Right kidney (tissue), 1 donor: ENCODE measurements around the gene DPF3.

ENCODE experiments used
- DNase-seq: peaks from one replicate; pipeline ENCODE4 v3.0.0-alpha.2; 2016

DPF3 gene

DNA sequence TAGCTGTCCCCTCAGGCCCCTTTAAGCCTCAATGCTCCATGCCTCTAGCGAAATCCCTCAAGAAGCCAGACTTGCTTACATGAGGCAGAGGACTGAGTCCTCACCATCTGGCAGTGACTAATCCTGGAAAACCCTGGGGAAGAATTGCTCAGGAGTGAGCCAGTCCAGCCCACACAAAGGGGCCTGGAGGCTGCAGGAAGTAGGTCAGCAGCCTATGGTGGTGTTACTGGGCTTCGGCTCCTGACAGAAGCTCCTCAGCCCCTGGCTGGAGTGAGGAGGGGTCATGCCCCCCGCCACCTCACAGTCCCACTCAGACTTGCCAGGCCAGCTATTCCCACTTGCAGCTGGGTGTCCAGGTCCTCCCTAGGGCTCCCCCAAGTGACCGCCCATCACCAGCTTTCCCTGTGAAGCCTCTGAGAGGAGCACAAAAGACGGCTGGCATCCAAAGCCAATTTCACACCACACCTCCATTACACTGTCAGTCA lies 250.5 kb downstream of the DPF3 start:
- DNase-seq: no peak

DNA sequence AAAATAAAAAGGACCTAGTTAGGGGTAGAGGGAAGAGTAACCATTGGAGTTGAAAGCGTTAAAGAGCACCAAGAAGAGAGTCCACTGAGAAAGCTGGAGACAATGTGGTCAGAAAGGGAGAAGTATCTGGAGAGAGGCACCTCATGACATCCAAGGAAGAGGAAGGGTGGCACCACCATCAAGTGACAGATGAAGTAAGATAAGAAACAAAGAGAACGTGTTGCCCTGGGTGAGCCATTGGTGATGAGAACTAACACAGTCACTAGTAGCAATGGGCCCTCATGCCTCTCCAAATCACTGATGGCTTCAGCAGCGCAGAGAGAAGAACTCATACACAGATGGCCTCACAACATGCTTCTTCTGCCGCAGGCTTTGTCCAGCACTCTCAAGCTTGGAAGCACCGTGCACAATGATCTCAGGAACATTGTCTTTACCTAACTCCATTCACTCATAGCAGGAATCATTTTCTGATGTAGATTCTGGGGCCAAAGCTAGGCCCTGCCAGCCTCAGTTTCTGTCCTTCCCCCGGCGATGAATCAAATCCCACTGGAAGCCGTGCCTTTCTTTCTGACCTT lies 252.9 kb downstream of the DPF3 start:
- no peak for DNase-seq

DNA sequence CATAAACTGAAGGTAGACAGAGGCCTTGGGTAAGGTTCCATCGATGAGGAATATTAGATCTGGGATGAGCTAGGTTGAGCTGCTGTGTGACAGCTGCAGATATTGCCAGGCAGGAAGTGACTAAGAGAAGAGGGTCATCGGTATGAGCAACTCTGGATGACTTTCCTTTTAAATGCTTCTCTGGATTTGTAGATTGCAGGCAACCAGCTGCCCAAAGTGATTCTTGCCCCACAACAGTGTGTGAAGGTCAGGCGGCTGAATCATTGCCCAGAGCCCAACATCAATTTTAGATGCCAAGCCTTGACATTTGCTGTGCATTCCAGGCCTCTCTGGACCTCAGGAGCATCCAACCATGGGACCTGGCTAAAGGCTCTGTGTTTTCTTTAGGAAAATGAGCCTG lies 255.9 kb downstream of the DPF3 start:
- DNase-seq: no peak

DNA sequence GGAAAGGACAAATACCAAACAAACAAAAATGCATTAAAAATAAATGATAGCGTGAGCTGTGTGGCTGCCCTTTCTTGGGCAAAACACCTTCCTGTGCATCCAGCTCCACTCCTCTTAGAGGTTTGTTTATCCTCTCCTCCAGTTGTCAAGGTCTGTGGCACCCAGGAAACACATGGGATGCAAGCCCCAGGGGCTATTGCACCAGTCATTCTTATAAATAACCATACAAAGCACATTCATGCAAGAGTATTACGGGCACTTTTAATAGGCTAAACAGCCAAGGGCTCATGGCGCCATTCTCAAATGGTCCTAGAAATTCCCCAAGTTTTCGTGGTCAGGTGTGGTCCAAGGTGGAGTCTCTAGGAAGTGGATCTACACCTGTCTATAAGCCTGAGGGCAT lies 257.0 kb downstream of the DPF3 start:
- no peak for DNase-seq

DNA sequence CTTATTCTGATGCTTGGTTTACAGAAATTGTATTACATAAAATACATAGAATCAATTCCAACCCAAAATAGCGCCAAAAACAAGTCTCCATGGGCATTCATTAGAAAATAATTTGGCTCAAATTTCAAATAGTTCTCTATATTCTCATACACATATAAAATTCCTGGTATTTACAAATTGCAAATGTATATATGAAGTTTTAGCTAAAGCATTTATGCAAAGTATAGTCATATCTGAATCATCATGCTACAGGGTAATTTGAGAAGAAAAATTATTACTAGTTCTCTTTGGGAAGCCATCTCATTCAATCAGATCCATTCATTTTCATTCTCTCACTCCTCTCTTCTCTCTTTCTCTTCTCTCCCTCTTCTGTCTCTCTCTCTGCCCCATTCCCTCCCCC lies 257.8 kb downstream of the DPF3 start:
- no peak for DNase-seq

DNA sequence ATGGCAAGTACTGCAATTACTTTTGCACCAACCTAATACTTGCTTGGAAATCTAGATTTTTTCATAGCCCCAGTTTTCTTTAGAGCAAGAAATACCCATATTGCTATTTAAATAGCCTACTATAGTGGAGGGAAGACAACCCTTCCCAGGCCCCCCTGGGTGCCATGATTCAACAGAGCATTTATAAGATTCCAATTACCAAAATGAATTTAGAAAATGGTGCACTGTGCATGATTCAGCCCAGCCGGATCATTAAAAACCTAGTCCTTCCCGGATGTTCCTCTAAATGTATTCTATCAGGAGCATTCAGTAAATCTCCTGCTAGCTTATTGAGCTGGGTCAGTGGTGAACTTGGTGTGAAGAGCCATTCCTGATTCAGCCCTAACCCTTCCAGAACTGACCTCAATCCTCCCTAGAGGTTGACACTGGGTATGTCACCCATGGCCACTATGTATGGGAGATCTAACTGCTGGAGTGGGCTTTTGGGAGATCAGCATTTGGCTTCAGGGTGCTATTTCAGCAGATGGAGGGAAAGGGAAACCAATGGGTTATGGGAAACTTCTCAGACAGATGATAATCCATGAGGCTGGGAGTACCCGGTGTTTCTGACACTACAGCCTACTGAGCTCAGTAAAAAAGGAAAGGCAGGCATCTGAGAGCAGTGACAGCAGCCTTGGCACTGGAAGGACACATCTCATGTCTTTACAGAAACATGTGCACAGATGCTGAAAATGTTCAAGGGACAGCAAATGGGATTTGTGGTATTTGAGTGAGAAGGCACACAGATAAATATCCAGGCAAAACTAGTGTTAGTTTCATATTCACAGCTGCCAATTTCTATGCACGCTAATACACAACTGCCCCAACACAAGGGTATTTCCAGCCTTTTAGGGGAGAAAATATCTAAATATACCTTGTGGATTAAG lies 258.9 kb downstream of the DPF3 start:
- DNase-seq: no peak

DNA sequence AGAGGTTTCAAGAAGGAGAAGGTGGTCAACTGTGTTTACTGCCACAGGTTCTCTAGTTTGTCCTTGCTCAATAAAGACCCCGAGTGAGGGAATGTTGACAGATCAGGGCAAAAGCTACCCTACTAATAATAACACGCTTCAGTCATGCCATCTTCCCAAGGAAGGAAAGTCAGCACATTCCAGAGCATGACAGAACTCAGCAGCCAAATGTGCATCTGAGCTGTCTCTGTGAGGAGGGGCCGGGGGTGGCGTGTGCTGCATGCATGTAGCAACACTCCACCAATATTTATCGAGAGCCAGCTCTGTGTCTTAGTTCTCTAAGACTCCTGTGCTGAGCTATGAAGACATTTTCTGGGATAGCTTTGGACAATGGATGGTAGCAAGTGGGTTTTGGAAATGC lies 260.4 kb downstream of the DPF3 start:
- DNase-seq: no peak

DNA sequence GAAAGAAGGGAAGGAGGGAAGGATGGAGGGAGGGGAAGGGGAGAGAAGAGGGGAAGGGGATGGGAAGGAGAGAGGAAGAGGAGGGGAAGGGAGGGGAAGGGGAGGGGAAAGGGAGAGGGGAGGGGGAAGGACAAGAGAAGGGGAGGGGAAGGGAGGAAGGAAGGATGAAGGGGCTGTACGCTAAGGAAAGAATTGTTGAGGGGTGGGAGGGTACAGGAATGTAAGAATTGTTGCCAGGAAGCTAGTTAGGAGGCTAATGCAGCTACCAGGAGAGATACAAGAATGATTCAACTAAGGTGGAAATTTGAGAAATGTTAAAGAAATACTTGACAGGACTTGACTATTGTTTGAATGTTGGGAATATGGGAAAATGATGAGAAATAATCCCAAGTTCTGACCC lies 261.2 kb downstream of the DPF3 start:
- DNase-seq: no peak

DNA sequence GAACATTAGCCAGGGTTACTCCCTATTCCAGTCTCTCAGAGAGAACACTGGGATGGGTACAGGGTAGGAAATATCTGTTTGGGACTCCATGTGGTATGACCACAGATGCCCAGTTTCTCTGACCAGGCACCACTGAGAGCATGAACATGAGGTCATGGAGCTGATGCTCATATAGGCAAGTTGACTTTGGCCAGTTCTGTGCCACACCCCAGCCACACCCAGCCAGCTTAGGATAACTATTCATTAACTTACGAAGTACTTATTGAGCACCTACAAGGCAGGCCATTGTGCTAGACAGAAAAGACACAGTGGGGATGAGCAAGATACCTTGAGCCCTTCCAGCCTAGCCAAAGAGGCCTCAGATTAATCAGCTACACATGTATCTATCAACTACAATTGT lies 262.5 kb downstream of the DPF3 start:
- no peak for DNase-seq

DNA sequence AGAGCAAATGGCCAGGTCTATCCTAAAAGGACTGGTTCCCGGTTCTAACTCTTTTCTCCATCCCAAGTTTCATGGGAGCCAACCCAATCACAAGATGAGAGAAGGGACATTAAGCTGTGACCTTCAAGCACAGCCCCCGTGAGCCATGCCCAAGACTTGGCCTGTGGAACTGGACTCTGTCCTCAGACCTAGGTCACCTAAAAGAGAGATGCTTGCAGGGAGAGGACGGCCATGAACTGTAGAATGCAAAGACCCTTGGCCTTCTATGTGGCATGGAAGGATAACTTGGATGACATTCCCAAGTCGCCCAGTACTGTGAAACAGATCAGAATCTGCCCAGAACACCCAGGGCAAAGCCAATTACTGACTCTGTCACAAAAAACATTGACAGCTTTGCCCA lies 263.5 kb downstream of the DPF3 start:
- DNase-seq: no peak

DNA sequence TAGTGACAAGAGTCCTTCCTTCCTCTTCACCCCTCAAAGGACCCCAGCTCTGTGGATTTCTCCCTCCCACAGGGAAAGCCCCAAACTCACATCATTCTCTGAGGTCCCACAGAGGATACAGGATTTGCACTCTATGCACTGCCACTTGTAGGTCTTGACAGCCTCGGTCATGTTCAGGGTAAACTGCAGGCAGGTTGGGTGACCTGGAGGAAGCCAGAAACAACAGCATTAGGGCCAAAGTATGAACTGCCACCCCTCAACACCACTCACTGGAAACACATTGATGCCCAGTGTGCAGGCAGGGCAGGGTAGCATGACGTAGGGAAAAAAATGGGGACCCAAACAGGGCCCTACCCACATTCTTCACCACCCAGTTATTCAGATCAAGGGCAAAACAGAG lies 264.4 kb downstream of the DPF3 start:
- DNase-seq: no peak

DNA sequence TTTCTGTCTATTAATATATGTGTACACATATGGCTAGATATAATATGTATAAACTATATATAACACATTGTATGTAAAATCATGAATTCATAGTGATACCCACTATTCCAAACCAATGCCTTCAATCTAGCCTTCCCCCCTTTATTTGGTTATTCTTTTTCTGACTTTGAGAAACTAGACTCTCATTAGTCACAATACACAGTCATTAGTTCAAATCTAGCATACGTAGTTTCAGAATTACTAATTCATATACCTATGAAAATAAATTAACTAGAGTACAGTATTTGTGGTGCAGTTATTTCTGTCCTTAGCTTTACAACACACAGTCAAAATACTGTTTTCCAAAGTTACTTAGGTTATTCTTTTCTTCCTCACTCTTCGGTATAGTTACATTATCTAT lies 268.2 kb downstream of the DPF3 start:
- DNase-seq: no peak

DNA sequence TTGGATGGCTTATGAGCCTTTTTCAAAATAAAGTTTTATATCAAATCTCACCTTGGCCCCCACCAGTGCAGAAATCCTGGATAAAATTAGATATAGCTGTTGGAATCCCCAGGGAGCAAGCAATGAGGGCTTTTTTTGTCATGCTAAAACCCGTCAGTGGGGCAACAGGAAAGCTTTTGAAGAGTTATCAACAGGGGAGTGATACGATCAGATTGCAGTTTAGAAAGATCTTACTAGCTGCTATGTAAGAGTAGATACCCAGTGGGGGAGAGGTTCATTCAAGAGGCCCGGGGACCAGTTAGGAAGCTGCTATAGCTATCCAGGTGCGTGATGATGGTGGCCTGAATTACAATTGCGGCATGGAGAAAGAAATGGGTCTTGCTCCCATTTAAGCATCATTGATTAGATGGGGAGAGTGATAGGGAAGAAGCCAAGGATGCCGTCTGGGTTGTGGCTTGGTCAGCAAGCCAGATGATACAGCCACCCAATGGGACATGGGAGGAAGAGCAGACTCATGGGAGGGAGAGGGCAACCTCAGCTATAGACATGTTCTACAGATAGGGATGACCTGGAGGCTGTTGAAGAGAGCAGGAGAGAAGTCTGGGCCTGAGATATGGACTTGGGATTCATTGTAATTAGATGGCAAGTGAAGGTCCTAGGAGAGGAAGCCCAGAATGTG lies 272.4 kb downstream of the DPF3 start:
- DNase-seq: no peak

DNA sequence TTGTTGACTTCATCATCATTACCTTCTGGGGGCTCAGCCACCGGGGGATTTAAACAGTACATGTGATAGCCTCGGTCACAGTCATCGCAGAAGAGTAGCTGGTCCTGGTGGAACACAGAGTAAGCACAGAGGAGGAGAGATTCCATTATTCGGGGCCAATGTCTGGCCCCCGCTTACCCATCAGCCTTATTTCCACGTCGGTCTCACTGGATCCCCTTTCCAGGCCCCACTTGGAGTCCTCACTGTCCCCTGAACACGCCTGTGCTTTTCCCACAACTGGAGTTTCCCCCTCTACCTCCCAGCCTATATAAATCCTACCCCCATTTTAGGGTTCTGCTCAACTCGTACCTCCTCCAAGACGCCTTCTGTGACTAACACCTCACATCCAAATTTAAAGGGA lies 274.0 kb downstream of the DPF3 start:
- DNase-seq: no peak

DNA sequence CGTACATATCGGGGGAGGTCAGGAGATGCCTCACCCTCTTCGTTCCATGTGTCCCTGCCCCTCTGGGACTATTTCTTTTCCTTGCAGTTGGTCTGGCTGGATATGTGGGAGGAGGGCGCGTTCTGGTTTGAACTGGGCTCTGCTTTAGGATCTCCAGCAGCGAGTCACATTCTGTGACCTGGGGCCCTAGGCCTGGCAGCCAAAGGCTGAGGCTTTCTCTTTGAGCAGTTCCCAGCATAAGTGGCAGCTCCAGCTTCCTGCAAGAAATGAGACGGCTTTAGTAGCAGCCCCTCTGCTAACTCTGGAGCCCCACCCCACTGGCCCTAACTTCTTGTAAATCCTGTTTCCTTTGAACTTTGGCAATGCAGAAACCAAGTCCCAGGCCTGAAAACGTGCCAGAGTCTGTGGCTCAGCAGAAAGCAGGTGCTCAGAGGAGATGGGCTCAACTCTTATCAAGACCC lies 274.8 kb downstream of the DPF3 start:
- no peak for DNase-seq

DNA sequence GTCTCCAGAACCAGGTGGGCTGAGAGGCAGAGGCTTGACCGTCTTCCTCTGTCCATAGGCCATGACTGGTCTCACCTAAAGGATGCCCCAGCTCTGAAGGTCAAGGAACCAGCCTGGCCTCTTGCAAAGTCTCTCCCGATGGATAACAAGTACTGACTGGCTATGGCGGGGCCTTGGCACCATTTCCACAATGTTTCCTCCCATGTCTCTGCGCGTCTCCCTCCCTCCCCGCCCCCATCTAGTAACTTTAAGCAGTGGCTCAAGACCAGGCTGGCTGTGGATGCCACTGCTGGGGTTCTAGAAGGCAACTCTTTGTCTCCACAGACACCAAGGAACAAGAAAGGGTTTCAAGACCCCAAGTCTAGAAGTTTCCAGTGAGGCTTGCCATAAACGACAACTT lies 275.5 kb downstream of the DPF3 start:
- no peak for DNase-seq

DNA sequence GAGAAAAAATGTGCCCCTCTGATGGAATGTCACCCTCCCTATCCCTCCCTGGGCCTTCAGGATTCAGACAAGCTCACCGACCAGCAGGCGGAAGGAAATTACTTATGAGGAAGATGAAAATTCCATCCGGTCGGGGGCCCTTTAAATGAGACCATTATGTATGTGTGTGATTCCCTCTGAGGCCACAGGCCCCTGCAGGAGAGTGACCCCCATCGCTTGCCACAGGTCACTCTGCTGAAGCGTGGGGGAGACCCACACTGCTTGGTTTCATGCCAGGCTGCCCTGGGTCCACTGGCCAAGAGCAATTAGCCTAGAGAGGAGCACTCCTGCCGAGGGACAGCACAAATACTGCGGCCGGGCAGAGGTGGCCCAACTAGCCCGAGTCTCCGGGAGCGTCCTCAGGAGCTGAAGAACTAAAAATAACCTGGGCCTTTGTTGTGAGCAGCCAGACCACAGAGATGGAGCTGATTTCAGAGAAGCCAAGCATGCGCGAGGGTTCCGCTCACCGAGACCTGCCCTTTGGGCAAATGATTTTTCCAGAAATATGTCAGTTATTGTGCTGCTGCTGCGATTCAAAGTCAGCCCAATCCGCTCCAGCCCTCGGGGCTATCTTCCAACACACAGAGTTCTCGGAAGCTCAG lies 276.4 kb downstream of the DPF3 start:
- peak; percentile 68 for DNase-seq

DNA sequence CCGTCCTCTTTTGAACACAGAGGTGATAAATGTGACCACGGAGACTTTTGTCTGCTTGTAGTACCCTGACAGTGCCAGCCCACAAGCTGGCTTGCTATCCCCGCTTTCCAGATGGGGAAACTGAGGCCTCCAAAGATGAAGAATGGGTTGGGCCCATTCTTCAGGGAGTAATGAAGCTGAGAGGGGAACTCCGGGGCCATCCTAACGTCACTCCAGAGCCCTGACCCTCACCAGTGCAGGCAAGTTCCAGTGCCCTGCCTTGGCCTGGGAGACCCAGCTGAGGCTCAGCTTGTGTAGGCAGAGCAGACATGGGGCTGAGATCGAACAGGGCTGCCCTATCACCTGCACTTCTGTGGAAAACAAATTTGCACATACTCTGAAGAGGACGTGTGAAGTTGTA lies 277.1 kb downstream of the DPF3 start:
- no peak for DNase-seq

DNA sequence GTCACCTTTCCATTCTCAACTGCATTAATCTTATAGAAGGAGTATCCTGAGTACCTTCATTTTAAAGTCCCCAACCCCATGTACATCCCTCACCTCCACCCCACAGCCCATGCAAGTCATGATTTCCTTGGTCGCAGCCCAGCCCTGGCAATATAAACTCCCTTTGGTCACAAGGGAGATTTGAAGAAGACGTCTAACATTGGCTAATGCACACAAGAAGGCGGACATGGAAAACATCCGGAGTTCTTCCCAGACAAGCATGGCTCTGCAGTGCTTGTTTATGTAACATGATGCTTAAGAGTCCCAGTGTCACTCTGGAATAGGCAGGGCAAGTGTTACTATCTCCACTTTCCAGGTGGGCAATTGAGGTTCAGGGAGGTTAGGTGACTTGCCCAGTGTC lies 277.6 kb downstream of the DPF3 start:
- no peak for DNase-seq

DNA sequence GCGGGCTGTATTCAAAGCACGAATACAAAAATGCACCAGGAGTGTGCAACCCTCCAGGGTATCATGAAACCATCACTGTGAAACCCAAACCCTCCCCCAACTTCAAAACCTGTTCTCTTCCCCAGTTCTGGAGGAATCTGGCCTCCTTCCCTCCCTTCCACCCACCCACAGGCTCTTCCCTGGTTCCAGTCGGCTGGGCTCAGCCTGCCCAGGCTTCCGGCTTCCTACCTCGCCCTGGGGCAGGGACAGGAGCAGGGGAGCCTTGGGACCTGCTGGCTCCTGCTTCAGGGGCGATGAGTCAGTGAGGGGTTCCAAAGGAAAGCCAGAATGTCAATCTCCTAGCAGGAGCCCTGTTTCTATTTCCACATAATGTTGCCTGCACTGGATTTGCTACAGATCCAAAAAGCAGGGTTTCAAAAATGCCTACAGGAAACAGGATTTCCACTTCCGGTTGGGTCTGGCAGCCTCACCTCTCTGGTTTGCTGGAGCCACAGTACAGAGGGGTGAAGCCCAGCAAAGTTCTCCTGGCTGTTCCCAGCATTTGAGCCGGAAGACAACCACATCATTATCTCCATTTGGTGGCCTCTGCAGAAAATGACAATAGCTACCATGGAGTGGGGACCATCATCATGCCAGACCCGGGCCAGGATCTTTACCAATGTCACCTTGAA lies 278.3 kb downstream of the DPF3 start:
- DNase-seq: peak; percentile 57

DNA sequence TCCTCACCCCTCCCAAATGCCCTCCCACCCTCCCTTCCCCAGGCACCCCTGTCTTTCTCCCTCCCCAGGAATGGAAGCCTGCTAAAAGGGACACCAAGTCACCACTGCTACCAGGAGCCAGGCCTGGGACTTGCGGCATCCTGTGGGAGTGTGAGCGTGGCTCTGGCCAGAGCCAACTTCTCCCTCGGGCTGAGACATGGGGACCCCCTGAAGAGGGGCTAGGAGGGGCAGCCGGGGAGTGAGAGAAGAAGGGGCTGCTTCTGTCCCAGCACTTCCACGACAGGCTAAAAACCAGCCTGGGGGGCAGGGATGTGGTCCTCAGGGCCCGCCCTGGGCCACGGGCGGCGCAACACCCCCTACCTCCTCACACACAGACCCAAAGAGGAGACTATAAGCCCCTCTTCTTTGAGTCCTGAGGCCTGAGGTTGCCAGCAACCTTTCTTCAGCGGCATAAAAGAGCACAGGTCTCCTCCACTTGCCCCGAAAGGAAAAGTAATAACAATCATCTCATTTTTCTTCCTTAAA lies 278.9 kb downstream of the DPF3 start:
- no peak for DNase-seq

DNA sequence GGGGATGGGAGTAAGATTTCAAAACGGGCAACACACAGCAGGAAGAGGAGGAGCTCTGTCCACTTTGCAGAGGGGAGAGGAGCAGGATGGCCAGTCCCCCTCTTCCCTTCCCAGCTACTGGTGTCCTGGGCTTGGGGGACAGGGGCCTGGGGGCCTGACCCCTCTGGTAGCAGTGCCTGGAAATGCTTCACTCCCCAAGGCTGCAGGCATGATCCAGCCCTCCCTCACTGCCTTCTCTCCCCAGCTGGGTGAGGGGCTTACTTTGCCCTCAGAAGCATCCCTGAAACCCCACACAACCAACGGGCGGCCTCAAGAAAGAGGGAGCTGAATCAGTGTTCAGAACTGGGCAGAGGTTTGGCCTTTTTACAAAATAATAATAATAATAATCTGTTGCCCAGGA lies 279.5 kb downstream of the DPF3 start:
- no peak for DNase-seq
